Gastroesophageal sphincter (tissue), 4 donors: ENCODE results near the gene BTRC. TPM values are rescaled to one million over a fixed set of nuclear protein-coding genes. Genes with fewer than 3 reads are reported as not detected.

Source experiments
- ATAC-seq: fragments of 150-250 bp; one replicate; pipeline ENCODE4 v1.9.1; 2016; ENCODE audit warnings: mild to moderate bottlenecking, moderate library complexity
- H3K27ac ChIP-seq, 4 donors: fragments of 200-600 bp; sonication (generic) in 3 of 4; 1 replicate in 3 of 4; 2 replicates in 1 of 4; pipeline ENCODE4 v1.5.1; 2016 to 2019
- H3K27me3 ChIP-seq: fragments of 200-600 bp; sonication (generic); one replicate; pipeline ENCODE4 v1.5.1; 2019
- H3K36me3 ChIP-seq, 2 donors: fragments of 200-600 bp; sonication (generic); one replicate each; pipeline ENCODE4 v1.5.1; 2019; ENCODE audit warnings: control low read depth in 1 of 2
- H3K4me1 ChIP-seq, 3 donors: fragments of 200-600 bp; sonication (generic); 1 replicate in 2 of 3; 2 replicates in 1 of 3; pipeline ENCODE4 v1.5.1; 2016 to 2019; ENCODE audit warnings: control low read depth in 2 of 3
- H3K4me3 ChIP-seq, 2 donors: fragments of 200-600 bp; sonication (generic); one replicate each; pipeline ENCODE4 v1.5.1; 2019; ENCODE audit warnings: mild to moderate bottlenecking in 1 of 2, moderate library complexity in 1 of 2
- H3K9me3 ChIP-seq, 3 donors: fragments of 200-600 bp; sonication (generic); one replicate each; pipeline ENCODE4 v1.5.1; 2017 to 2019; ENCODE audit warnings: control low read depth in 2 of 3
- CTCF ChIP-seq, 4 experiments: fragments of 200-600 bp in 2 of 4; fragments of 450-650 bp in 2 of 4; sonication (generic) in 1 of 4; IDR thresholded peaks; one replicate each; pipeline ENCODE4 v1.5.1; 2017 to 2019; ENCODE audit warnings: antibody characterized with exemption in 4 of 4, mild to moderate bottlenecking in 2 of 4, moderate library complexity in 2 of 4
- EP300 ChIP-seq: sonication (generic); formaldehyde crosslinking; IDR thresholded peaks from one replicate; pipeline ENCODE4 v1.6.1; 2017; ENCODE audit warnings: antibody characterized with exemption, mild to moderate bottlenecking
- POLR2A ChIP-seq, 2 donors: fragments of 450-650 bp; IDR thresholded peaks; one replicate each; pipeline ENCODE4 v1.6.1; 2017; ENCODE audit warnings: antibody characterized with exemption in 2 of 2, mild to moderate bottlenecking in 2 of 2, moderate library complexity in 1 of 2
- POLR2AphosphoS5 ChIP-seq: sonication (generic); formaldehyde crosslinking; IDR thresholded peaks from one replicate; pipeline ENCODE4 v1.6.1; 2017; ENCODE audit warnings: antibody characterized with exemption
- whole genome bisulfite sequencing, 2 donors: methylation state at CpG; one replicate each; pipeline ENCODE4 v1.1.5; 2018; ENCODE audit warnings: low coverage in 1 of 2; 5-methylcytosine and 5-hydroxymethylcytosine counted together
- total RNA-seq, 4 donors: library from RNA; depleted of rRNA; stranded (reverse); fragments of >200 nt; gene quantifications; one replicate each; pipeline ENCODE4 v1.1.0, GENCODE V29; 2016

The BTRC gene
- total RNA-seq, 4 donors from 2014 or later = 9.0 to 15.6 (median 14.1) TPM

GRCh38 chr10:101567165-101568006 lies 213.4 kb downstream of the BTRC start:
- Histone ChIP-seq H3K27ac (no peak overlapping the region), H3K4me3 (no peak overlapping the region), H3K27me3 (peaks cover 78% of the 10 kb centered on the region), H3K36me3 (no peaks in the 10 kb centered on the region), H3K4me1 (peaks cover 0 to 30% (median 22%) of the 10 kb centered on the region in 3 donors), H3K9me3 (peaks cover 0 to 2% (median 0%) of the 10 kb centered on the region in 3 donors)
- no peak for TF ChIP-seq CTCF (IDR thresholded peaks at IDR 0.05)
- TF ChIP-seq POLR2AphosphoS5 = no peak
- TF ChIP-seq EP300 = no peak
- no peak for TF ChIP-seq POLR2A (IDR thresholded peaks at IDR 0.05)
- ATAC-seq = no peak
- WGBS, 2 donors = 56 to 69% methylated on average over 7 of the region's 7 CpGs

- Histone ChIP-seq H3K27me3 (peaks cover 70% of the 10 kb centered on the region), H3K9me3 (peaks cover 0 to 10% (median 0%) of the 10 kb centered on the region in 3 donors), H3K36me3 (no peaks in the 10 kb centered on the region), H3K27ac (no peak overlapping the region), H3K4me1 (peaks cover 0 to 30% (median 22%) of the 10 kb centered on the region in 3 donors), H3K4me3 (no peak overlapping the region)
- 84 to 90% methylated on average over 7 to 11 of the region's 17 CpGs for WGBS, 2 donors
- no peak for ATAC-seq
- no peak for TF ChIP-seq EP300
- no peak for TF ChIP-seq POLR2AphosphoS5
- no peak for TF ChIP-seq CTCF (IDR thresholded peaks at IDR 0.05)
- no peak for TF ChIP-seq POLR2A (IDR thresholded peaks at IDR 0.05)
These were observed 214.2 kb downstream of the BTRC start for GRCh38 chr10:101568054-101568745.

GRCh38 chr10:101569323-101569621 lies 215.3 kb downstream of the BTRC start:
- 4% methylated on average over 9 of the region's 11 CpGs; no CpG with 5 or more reads in 1 of the 2 donors for WGBS, 2 donors
- no peak for ATAC-seq
- Histone ChIP-seq H3K9me3 (peaks cover 0 to 14% (median 0%) of the 10 kb centered on the region in 3 donors), H3K27me3 (peaks cover 59% of the 10 kb centered on the region), H3K4me3 (no peak overlapping the region), H3K27ac (no peak overlapping the region), H3K36me3 (no peaks in the 10 kb centered on the region), H3K4me1 (peaks cover 0 to 30% (median 22%) of the 10 kb centered on the region in 3 donors)
- TF ChIP-seq POLR2A (IDR thresholded peaks at IDR 0.05) (no peak), POLR2AphosphoS5 (no peak)

- Histone ChIP-seq H3K36me3 (no peaks in the 10 kb centered on the region), H3K27me3 (peaks cover 53% of the 10 kb centered on the region), H3K4me3 (peak overlapping the region; percentile 8 to 54), H3K4me1 (peaks cover 0 to 30% (median 22%) of the 10 kb centered on the region in 3 donors), H3K27ac (peak overlapping the region in 1 of 4 donors; percentile 16), H3K9me3 (peaks cover 0 to 14% (median 0%) of the 10 kb centered on the region in 3 donors)
- peak; percentile 80 for ATAC-seq
- TF ChIP-seq CTCF (IDR thresholded peaks at IDR 0.05) (peak in 3 of 4 experiments; percentile 72 to 99 (median 88)), EP300 (no peak)
- 2% methylated on average over 15 of the region's 56 CpGs; no CpG with 5 or more reads in 1 of the 2 donors for WGBS, 2 donors
These were observed 215.9 kb downstream of the BTRC start for GRCh38 chr10:101569622-101570427.
